ENCODE measurements around the gene DBI. TPM values are rescaled to one million over a fixed set of nuclear protein-coding genes. Genes with fewer than 3 reads are reported as not detected.

The DBI gene
- total RNA-seq, 6 experiments from 2014 or later = 132 to 314 (median 191) TPM

GRCh38 chr2:119324685-119325270, 42.0 kb upstream of the DBI start:
- Histone ChIP-seq H3K4me3 (no peak overlapping the region), H3K27me3 (no peaks in the 10 kb centered on the region), H3K27ac (peak overlapping the region in 1 of 3 donors; percentile 37), H3K9me3 (no peaks in the 10 kb centered on the region), H3K36me3 (no peaks in the 10 kb centered on the region), H3K4me1 (peaks cover 0 to 10% (median 0%) of the 10 kb centered on the region in 4 donors)
- no peak for DNase-seq
- ATAC-seq = peak; percentile 43 to 88 (median 76)
- intact Hi-C loops (cut with DNase I) = no loop called here
- TF ChIP-seq POLR2A (IDR thresholded peaks at IDR 0.05) = no peak
- 76% methylated on average over 9 of the region's 9 CpGs for WGBS (ENCODE audit: insufficient coverage, low coverage, low lambda C conversion rate, missing lambda C conversion rate)

GRCh38 chr2:119326938-119327337, 39.8 kb upstream of the DBI start:
- Histone ChIP-seq H3K4me3 (no peak overlapping the region), H3K27me3 (no peaks in the 10 kb centered on the region), H3K9me3 (no peaks in the 10 kb centered on the region), H3K4me1 (peaks cover 0 to 10% (median 0%) of the 10 kb centered on the region in 4 donors), H3K36me3 (no peaks in the 10 kb centered on the region), H3K27ac (no peak overlapping the region)
- TF ChIP-seq CTCF (IDR thresholded peaks at IDR 0.05) (no peak), POLR2A (IDR thresholded peaks at IDR 0.05) (no peak)
- ATAC-seq (no peak), DNase-seq (no peak)
- 83% methylated on average over 1 of the region's 1 CpG for WGBS (ENCODE audit: insufficient coverage, low coverage, low lambda C conversion rate, missing lambda C conversion rate)
- intact Hi-C loops (cut with DNase I) = no loop called here

- DNase-seq (no peak), ATAC-seq (no peak)
- Histone ChIP-seq H3K27ac (no peak overlapping the region), H3K4me1 (peaks cover 0 to 10% (median 0%) of the 10 kb centered on the region in 4 donors), H3K27me3 (no peaks in the 10 kb centered on the region), H3K9me3 (no peaks in the 10 kb centered on the region), H3K4me3 (no peak overlapping the region), H3K36me3 (no peaks in the 10 kb centered on the region)
- intact Hi-C loops (cut with DNase I) = no loop called here
- TF ChIP-seq CTCF (IDR thresholded peaks at IDR 0.05) = no peak
- no peak for TF ChIP-seq POLR2A (IDR thresholded peaks at IDR 0.05)
- WGBS (ENCODE audit: insufficient coverage, low coverage, low lambda C conversion rate, missing lambda C conversion rate) = 90% methylated on average over 6 of the region's 6 CpGs
These were observed 39.3 kb upstream of the DBI start for GRCh38 chr2:119327431-119327830.

GRCh38 chr2:119332953-119333352, 33.8 kb upstream of the DBI start:
- no peak for TF ChIP-seq POLR2A (IDR thresholded peaks at IDR 0.05)
- TF ChIP-seq CTCF (IDR thresholded peaks at IDR 0.05) = no peak
- no peak overlapping the region for H3K4me3 ChIP-seq
- ATAC-seq (no peak), DNase-seq (no peak)
- H3K27ac ChIP-seq = no peak overlapping the region
- 96% methylated on average over 6 of the region's 6 CpGs for WGBS (ENCODE audit: insufficient coverage, low coverage, low lambda C conversion rate, missing lambda C conversion rate)
- H3K27me3 ChIP-seq = no peaks in the 10 kb centered on the region
- no peaks in the 10 kb centered on the region for H3K4me1 ChIP-seq
- intact Hi-C loops (cut with DNase I) = no loop called here
- H3K9me3 ChIP-seq = no peaks in the 10 kb centered on the region
- no peaks in the 10 kb centered on the region for H3K36me3 ChIP-seq

GRCh38 chr2:119333360-119333759, 33.4 kb upstream of the DBI start:
- intact Hi-C loops (cut with DNase I) = no loop called here
- TF ChIP-seq POLR2A (IDR thresholded peaks at IDR 0.05) (no peak), CTCF (IDR thresholded peaks at IDR 0.05) (no peak)

More at GRCh38 chr2:119333360-119333759, 33.4 kb upstream of the DBI start:
- no peak for DNase-seq
- Histone ChIP-seq H3K36me3 (no peaks in the 10 kb centered on the region), H3K4me3 (no peak overlapping the region), H3K9me3 (no peaks in the 10 kb centered on the region), H3K27ac (no peak overlapping the region), H3K4me1 (no peaks in the 10 kb centered on the region), H3K27me3 (no peaks in the 10 kb centered on the region)
- WGBS (ENCODE audit: insufficient coverage, low coverage, low lambda C conversion rate, missing lambda C conversion rate) = 36% methylated on average over 3 of the region's 3 CpGs
- ATAC-seq = peak; percentile 56 to 90 (median 71)

All from right lobe of liver (tissue), 6 donors.